Calu3 (cell line): ENCODE data around the gene NCK2. TPM values are rescaled to one million over a fixed set of nuclear protein-coding genes. Genes with fewer than 3 reads are reported as not detected.

ENCODE experiments used
- BruUV-seq: library from RNA; stranded (reverse); fragments of 400-500 nt; replicated peaks from 2 replicates; lab custom pipeline; 2021; lab: Mats Ljungman, UMichigan
- CTCF ChIA-PET: fragments of 300-600 bp; sonication (Branson Sonifier 250); formaldehyde crosslinking; loops from one replicate; lab custom pipeline; 2022; ENCODE audit warnings: antibody characterized with exemption; lab: Charles Lee
- DNase-seq: peaks from one replicate; pipeline ENCODE4 v3.0.0; 2022
- H3K27ac Mint-ChIP-seq: one replicate; pipeline ENCODE4 v1.8.0; 2022; ENCODE audit warnings: mixed read lengths; ENCODE audit not compliant: unreplicated experiment
- H3K27me3 Mint-ChIP-seq: one replicate; pipeline ENCODE4 v1.8.0; 2022; ENCODE audit warnings: mixed read lengths; ENCODE audit not compliant: unreplicated experiment
- H3K36me3 Mint-ChIP-seq: one replicate; pipeline ENCODE4 v1.8.0; 2022; ENCODE audit warnings: mild to moderate bottlenecking, moderate library complexity, mixed read lengths; ENCODE audit not compliant: insufficient read depth, unreplicated experiment
- H3K4me1 Mint-ChIP-seq: one replicate; pipeline ENCODE4 v1.8.0; 2022; ENCODE audit warnings: mild to moderate bottlenecking, low read depth, mixed read lengths; ENCODE audit not compliant: unreplicated experiment
- H3K4me3 Mint-ChIP-seq: one replicate; pipeline ENCODE4 v1.8.0; 2022; ENCODE audit warnings: mild to moderate bottlenecking, low read depth, moderate library complexity, mixed read lengths; ENCODE audit not compliant: unreplicated experiment
- H3K9me3 Mint-ChIP-seq: one replicate; pipeline ENCODE4 v1.8.0; 2022; ENCODE audit warnings: low read depth, mixed read lengths; ENCODE audit not compliant: unreplicated experiment
- intact Hi-C: fragments of 100-400 bp; cut with micrococcal nuclease; formaldehyde crosslinking; loops from one replicate; pipeline ENCODE4 v1.10.0; 2022; ENCODE audit not compliant: unreplicated experiment
- total RNA-seq: library from RNA; stranded (reverse); gene quantifications from 2 replicates; pipeline ENCODE4 v1.2.3, GENCODE V29; 2022
- TF ChIP-seq, protein P1 (sequence below): fragments of 200-600 bp; IDR thresholded peaks from one replicate; pipeline ENCODE4 v1.8.0; 2022; ENCODE audit warnings: antibody characterized with exemption; ENCODE audit not compliant: unreplicated experiment

Gene NCK2
- total RNA-seq, 1 experiment from 2014 or later, result 88.6 TPM

DNA sequence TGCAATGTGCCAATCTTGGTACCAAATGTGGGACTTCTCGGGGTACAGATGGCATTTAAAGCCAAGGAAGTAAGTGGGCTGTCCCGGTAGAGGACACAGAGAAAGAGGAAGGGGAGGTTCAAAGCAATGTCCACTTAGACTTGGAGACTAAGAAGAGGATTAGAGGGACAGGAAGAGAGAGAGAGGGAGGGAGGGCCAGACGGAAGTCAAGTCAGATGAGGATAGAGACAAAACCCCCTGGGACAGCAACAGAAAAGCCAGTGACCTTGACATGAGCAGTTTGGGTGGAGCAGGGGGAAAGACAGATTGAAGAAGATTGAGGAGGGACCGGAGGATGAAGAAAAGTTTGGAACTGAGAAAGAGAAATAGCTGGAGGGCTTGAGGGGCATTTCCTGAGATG lies 164.5 kb downstream of the NCK2 start:
- no peaks in the 10 kb centered on the region for H3K36me3 Mint-ChIP-seq
- BruUV-seq, result no TSS peak
- no peak overlapping the region for H3K27ac Mint-ChIP-seq
- H3K4me1 Mint-ChIP-seq, result no peaks in the 10 kb centered on the region
- no peak overlapping the region for H3K4me3 Mint-ChIP-seq
- DNase-seq, result no peak
- TF ChIP-seq, protein P1, sequence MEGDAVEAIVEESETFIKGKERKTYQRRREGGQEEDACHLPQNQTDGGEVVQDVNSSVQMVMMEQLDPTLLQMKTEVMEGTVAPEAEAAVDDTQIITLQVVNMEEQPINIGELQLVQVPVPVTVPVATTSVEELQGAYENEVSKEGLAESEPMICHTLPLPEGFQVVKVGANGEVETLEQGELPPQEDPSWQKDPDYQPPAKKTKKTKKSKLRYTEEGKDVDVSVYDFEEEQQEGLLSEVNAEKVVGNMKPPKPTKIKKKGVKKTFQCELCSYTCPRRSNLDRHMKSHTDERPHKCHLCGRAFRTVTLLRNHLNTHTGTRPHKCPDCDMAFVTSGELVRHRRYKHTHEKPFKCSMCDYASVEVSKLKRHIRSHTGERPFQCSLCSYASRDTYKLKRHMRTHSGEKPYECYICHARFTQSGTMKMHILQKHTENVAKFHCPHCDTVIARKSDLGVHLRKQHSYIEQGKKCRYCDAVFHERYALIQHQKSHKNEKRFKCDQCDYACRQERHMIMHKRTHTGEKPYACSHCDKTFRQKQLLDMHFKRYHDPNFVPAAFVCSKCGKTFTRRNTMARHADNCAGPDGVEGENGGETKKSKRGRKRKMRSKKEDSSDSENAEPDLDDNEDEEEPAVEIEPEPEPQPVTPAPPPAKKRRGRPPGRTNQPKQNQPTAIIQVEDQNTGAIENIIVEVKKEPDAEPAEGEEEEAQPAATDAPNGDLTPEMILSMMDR, result no peak
- peaks cover 3% of the 10 kb centered on the region for H3K9me3 Mint-ChIP-seq
- CTCF ChIA-PET, result interaction anchor here (2.4 kb wide), 1 partner anchor 10 kb away, joined by 6 read pairs; no protein-coding TSS in a partner anchor
- intact Hi-C loops, result no loop called here
- H3K27me3 Mint-ChIP-seq, result no peaks in the 10 kb centered on the region

DNA sequence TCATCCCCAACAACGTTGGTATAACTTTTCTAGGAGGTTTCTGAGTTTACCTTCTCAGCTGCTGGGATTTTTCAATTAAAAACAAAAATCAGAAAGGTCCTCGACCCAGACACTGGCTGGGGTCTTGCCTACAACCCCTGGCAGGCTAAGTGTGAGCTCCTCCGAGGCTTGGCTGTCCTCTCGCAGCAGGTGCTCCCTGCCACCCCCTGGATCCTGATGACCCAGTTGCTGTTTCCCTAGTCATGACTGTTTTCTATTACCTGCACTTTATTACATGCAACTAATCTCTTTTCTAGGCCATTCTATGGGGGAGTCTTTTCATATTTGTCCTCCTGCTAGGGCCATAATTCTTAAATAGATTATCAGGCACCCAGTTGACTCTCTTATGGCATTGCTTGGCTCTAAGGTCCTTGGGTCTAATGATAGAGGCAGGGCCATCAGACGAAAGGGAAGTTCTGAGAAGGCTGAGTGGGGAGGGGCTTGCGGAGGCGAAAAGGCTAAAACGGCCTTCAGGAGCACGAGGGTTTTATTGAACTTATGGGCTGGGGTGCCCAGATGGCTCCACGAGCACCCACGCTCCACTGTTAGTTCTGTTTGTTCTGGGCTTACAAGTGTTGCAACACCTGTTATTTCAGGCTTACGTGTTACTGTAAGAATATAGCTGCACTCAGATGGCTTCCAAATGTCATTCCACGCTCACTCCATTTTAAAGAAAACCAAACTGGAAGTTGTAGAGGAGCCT lies 166.0 kb downstream of the NCK2 start:
- no TSS peak for BruUV-seq
- Mint-ChIP-seq H3K9me3 (peaks cover 3% of the 10 kb centered on the region), H3K4me3 (no peak overlapping the region), H3K27ac (no peak overlapping the region), H3K4me1 (peaks cover 10% of the 10 kb centered on the region), H3K27me3 (no peaks in the 10 kb centered on the region), H3K36me3 (no peaks in the 10 kb centered on the region)
- CTCF ChIA-PET, result interaction anchor here (2.4 kb wide), 1 partner anchor 9 kb away, joined by 6 read pairs; no protein-coding TSS in a partner anchor
- intact Hi-C loops, result loop anchor here (10.0 kb wide), 1 partner anchor 166 kb away; the partner anchor contains the start of gene NCK2
- no peak for DNase-seq
- TF ChIP-seq, protein P1, result no peak

DNA sequence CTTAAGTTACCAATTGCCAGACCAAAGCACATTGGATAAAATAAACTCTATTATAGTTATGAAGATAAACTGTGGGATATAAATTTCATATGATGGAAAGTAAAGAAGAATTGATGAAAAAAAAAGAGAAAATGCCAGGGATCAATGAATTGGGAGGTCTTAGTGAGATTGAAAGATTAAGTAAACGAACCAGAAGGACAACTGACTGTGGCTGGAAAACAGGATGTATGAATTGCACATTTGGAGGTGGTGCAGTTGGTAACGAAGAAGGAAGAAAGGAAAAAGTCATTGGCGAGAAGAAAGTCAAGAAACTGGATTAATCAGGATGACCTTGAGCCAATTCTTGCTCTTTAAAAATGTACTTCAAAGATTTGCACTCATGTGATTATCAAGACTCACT lies 166.7 kb downstream of the NCK2 start:
- Mint-ChIP-seq H3K27ac (no peak overlapping the region), H3K4me3 (no peak overlapping the region), H3K27me3 (no peaks in the 10 kb centered on the region), H3K36me3 (no peaks in the 10 kb centered on the region), H3K9me3 (peaks cover 3% of the 10 kb centered on the region), H3K4me1 (peaks cover 10% of the 10 kb centered on the region)
- TF ChIP-seq, protein P1, result no peak
- no peak for DNase-seq
- BruUV-seq, result no TSS peak
- CTCF ChIA-PET, result no interaction called here
- intact Hi-C loops, result loop anchor here (10.0 kb wide), 1 partner anchor 167 kb away; the partner anchor contains the start of gene NCK2

DNA sequence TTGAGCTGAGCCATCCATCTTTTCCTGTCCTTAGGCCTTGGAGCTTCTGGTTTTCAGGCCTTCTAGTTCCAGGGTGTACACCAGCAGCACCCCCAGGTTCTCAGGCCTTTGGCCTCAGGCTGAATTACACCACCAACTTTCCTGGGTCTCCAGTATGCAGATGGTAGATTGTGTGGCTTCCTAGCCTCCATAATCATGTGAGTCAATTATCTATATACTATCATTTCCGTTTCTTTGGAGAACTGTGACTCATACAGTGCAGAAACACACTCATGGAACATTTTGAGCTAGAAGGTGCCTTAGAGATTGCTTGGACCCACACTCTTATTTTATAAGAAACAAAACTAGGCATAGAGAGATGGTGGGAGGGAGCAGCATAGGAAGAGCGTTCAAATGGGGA lies 167.4 kb downstream of the NCK2 start:
- H3K36me3 Mint-ChIP-seq, result no peaks in the 10 kb centered on the region
- BruUV-seq, result no TSS peak
- peaks cover 3% of the 10 kb centered on the region for H3K9me3 Mint-ChIP-seq
- TF ChIP-seq, protein P1, result no peak
- H3K27me3 Mint-ChIP-seq, result no peaks in the 10 kb centered on the region
- no peak for DNase-seq
- CTCF ChIA-PET, result no interaction called here
- H3K4me3 Mint-ChIP-seq, result no peak overlapping the region
- peaks cover 12% of the 10 kb centered on the region for H3K4me1 Mint-ChIP-seq
- no peak overlapping the region for H3K27ac Mint-ChIP-seq
- intact Hi-C loops, result loop anchor here (10.0 kb wide), 1 partner anchor 167 kb away; the partner anchor contains the start of gene NCK2
